ENCODE measurements around the gene AFMID.

GRCh38 chr17:78175643-78175981 is 11.6 kb upstream of the AFMID start:
- TF ChIP-seq PREB (CRISPR knock-in tag; IDR thresholded peaks at IDR 0.05; ENCODE audit: borderline replicate concordance) (no peak), CTCF (IDR thresholded peaks at IDR 0.05) (no peak), ATF3 (CRISPR knock-in tag; conservative IDR thresholded peaks at IDR 0.05) (no peak), CREB1 (CRISPR knock-in tag; IDR thresholded peaks at IDR 0.05) (no peak), SMAD3 (CRISPR knock-in tag; IDR thresholded peaks at IDR 0.05; ENCODE audit: borderline replicate concordance) (no peak), AFF4 (CRISPR knock-in tag; IDR thresholded peaks at IDR 0.05; ENCODE audit: borderline replicate concordance) (no peak)
